ENCODE measurements around the gene CDH3. TPM values are rescaled to one million over a fixed set of nuclear protein-coding genes. Genes with fewer than 3 reads are reported as not detected.

The CDH3 gene
- total RNA-seq: 0.10 TPM in 1 of 2 replicates, not detected in the other
- polyA plus RNA-seq (2012): 0.16 TPM

GRCh38 chr16:68644715-68645493 lies at the start of gene CDH3:
Gene CDH3 (plus strand): TSS chr16:68645310. CDS start chr16:68645380, 70 bp downstream.
- DNase-seq (ENCODE audit: low read depth): peak; percentile 15

GRCh38 chr16:68596266-68596665 lies 48.8 kb upstream of the CDH3 start:
- no peak for DNase-seq (ENCODE audit: low read depth)

DNA sequence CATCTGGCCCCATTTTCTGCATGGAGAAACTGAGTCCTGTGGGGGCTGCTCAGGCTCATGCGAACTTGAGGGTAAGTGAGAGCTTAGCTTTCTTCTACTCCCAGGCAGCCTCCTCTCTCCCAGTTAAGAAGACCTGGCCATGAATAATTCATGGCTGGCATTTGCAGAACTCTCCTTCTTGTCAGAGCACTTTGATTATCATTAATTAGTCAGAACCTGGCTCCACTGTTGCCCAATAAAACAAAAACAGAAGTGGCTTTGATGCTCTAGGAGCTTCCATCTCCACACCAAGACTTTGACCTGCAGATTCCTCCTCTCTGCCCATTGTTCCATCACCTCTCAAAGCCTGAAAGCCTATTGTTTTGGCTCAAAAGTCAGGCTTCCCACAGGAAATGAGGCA lies 45.5 kb upstream of the CDH3 start:
- no peak for DNase-seq (ENCODE audit: low read depth)

GRCh38 chr16:68605746-68606145 lies 39.4 kb upstream of the CDH3 start:
- peak; percentile 8 for DNase-seq (ENCODE audit: low read depth)

DNA sequence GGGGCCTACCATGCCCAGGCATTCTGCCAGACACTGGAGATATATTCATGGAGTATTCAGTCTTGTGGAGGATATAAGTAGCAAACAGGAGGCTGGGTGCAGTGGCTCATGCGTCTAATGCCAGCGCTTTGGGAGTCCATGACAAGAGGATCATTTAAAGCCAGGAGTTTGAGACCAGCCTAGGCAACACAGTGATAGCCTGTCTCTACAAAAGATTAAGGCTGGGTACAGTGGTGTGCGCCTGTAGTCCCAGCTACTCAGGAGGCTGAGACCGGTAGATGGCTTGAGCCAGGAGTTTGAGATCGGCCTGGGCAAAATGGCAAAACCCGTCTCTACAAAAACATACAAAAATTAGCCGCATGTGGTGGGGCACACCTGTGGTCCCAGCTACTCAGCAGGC lies 37.7 kb upstream of the CDH3 start:
- no peak for DNase-seq (ENCODE audit: low read depth)

DNA sequence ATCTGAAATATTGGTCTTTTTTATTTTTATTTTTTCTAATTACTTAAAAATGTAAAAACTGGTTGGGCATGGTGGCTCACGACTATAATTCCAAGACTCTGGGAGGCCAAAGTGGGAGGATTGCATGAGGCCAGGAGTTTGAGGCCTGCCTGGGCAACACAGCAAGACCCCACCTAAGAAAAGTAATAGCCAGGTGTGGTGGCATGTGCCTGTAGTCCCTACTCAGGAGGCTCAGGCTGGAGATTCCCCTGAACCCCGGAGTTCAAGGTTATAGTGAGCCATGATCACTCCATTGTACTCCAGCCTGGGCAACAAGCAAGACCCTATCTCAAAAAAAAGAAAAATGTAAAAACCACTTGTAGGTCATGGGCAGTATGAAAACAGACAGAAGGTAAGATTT lies 36.8 kb upstream of the CDH3 start:
- no peak for DNase-seq (ENCODE audit: low read depth)

- no peak for DNase-seq (ENCODE audit: low read depth)
Measured at GRCh38 chr16:68612996-68613395, 32.1 kb upstream of the CDH3 start.

DNA sequence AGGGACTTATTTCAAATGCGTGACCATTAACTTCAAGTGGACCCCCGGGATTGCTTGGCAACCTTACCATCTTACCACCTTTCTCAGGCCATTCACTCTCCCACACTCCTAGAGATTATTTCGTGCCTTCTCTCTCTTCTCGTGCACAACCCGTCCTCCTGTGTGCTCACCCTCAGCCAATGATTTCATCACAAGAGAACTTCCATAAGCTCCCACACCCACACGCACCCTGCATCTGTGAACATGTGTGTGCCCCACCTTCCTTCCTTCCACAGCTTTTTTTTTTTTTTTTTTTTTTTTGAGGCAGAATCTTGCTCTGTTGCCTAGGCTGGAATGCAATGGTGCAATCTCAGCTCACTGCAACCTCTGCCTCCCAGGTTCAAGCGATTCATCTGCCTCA lies 27.4 kb upstream of the CDH3 start:
- no peak for DNase-seq (ENCODE audit: low read depth)

DNA sequence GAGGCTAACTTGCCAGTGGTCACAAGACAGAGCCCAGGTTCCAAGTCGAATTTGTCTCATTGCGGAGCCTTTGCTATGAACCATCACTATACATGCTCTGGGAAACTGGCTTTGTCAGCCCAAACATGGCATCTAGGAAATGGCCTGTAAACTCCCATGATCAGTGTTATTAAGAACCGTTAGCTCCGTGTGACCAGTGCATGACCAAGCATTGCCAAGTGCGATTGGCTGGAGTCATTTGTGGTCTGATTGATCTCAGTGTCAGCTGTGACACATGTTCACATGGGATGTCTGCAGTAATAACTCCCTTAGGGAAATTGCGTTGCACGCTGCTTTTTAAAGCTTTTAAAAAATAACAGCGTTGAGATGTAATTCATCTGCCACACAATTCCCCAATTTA lies 18.6 kb upstream of the CDH3 start:
- DNase-seq (ENCODE audit: low read depth): peak; percentile 12

DNA sequence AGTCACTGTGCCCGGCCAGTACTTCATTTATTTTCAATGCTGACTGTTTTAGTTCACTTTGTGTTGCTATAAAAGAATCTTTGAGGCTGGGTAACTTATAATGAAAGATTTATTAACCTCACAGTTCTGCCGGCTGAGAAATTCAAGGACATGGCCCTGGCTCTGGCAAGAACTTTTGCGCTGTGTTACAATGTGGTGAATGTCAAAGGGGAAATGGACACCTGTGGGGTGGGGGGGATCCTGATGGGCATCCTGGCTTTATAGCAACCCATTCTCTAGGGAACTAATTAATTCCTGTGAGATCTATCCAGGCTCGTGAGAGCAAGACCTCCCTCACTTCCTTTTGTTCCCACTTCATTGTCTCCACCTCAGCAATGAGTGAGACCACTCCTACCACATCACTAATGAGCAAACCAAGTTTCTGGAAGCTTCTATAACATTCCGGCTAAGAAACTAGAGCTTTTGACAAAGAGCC lies 17.1 kb upstream of the CDH3 start:
- no peak for DNase-seq (ENCODE audit: low read depth)

DNA sequence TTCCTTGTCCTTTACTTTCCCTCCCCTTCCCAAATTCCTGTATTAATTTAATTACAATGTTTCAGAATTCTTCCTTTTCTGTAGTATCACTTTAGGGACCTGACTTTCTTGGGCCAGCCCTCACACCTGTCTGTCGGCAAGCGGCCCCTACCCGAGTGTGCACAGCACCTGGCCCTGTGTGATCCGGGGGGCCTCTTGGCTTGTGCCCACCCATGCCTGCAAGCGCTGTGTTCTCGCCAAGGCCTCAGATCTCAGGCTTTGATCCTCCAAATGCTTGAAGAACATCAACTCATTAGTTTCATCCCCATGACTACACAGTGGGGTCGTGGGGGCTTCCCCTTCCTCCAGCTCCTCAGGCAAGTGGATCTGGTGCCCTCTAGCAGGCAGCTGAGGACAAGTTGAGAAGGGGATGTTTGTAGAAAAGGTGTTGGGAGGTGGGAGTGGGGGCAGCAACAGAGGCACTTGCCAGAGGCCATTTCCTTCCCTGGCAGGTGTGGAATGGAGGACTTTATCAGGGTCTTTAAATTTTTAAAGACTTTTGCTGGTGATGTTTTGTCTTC lies 15.7 kb upstream of the CDH3 start:
- DNase-seq (ENCODE audit: low read depth): no peak

DNA sequence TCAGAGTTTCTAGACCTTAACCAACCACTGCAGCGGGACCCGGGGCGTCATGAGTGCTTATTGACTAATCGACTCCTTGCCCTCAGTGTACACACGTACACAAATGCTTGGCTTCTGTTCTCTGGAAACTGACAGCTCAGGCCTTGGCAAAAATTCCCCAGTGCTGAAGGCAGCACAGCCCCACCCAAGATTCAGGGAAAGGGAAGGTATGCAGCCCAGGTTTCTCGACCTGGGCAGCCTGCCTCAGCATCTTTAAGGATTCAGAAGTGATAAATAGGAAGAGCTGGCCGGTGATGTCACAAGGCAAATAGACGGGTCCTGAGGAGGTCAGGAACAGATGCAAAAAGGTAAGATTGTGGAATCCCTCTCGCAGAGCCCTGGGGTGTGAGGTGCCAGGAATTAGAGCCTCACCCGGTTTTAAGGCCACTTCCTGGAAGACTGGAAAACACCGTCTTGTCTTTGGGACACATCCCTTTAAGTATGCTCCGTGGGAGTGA lies 9.0 kb upstream of the CDH3 start:
- no peak for DNase-seq (ENCODE audit: low read depth)

- DNase-seq (ENCODE audit: low read depth): no peak
Measured at GRCh38 chr16:68636818-68637217, 8.3 kb upstream of the CDH3 start.

GRCh38 chr16:68640972-68641371 lies 4.1 kb upstream of the CDH3 start:
- DNase-seq (ENCODE audit: low read depth): no peak

GRCh38 chr16:68642047-68642435 lies 3.1 kb upstream of the CDH3 start:
- DNase-seq (ENCODE audit: low read depth): no peak

- DNase-seq (ENCODE audit: low read depth): no peak
Measured at GRCh38 chr16:68642436-68643101, 2.5 kb upstream of the CDH3 start.

DNA sequence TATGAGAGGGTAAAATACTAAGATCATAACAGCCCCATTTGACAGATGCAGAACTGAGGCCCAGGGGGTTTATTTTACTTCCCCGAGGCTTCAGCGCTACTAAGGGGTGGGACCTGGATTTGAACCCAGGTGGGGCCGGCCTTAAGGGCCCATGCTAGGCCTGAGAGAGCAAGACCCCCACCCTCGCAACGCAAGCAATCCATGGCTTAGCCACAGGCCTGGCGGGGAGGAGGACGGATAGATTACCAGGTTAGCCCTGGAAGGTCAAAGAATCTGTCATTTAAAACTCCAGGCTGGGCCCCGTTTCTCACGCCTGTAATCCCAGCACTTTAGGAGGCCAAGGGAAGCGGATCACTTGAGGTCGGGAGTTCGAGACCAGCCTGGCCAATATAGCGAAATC lies 1.9 kb upstream of the CDH3 start:
- DNase-seq (ENCODE audit: low read depth): no peak

GRCh38 chr16:68643847-68644246 lies 1.3 kb upstream of the CDH3 start:
- DNase-seq (ENCODE audit: low read depth): no peak

DNA sequence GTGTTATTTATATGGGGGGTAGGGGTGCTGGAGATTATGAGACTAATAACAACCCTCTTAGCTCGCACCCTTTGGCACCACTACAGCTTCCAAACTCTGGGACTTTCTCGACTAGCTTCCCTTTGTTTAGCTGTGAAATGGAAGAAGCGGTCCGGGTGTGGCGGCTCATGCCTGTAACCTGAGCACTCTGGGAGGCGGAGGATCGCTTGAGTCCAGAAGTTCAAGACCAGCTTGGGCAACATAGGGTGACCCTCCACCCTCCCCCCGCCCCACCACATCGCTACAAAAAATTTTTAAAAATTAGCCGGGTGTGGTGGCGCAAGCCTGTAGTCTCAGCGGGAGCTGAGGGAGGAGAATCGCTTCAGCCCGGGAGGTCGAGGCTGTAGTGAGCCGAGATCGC lies 814 bp upstream of the CDH3 start:
- no peak for DNase-seq (ENCODE audit: low read depth)

DNA sequence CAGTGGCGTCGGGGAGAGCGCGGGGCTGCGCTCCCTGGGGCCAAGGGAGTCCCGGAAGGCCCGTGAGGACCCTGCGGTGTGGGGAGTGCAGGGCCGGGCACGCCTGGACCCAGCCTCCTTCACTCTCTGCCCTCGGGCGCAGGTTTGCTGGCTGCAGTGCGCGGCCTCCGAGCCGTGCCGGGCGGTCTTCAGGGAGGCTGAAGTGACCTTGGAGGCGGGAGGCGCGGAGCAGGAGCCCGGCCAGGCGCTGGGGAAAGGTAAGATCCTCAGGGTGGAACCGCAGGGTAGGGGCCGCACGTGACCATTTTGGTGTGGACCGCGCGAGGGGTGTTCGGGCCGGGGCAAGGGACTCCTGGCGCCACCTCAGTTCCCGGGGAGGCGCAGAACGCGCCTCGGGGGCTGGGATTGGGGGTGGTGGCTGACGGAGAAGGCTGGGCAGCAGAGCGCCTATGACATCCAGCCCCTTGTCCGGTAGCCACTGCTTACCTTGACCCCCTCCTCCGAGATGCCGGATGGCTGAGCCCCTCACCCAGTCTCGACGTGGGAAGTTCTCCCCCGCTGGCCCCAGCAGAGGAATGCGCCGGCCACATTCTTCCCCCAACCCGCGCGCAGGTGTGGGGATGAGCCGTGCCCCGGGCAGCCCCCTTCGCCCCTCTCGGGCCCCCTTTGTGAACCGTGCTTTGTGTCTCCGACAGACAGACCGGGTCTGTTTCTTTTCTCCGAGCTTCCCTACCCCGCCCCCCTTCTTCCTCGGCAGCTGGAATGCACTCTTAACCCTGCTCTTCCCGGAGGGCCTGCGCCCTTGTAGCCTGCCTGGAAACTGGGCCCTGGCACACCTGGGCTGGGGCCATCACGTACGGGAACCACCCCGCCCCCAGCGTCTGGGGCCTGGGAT lies 631 bp downstream of the CDH3 start:
- DNase-seq (ENCODE audit: low read depth): no peak

DNA sequence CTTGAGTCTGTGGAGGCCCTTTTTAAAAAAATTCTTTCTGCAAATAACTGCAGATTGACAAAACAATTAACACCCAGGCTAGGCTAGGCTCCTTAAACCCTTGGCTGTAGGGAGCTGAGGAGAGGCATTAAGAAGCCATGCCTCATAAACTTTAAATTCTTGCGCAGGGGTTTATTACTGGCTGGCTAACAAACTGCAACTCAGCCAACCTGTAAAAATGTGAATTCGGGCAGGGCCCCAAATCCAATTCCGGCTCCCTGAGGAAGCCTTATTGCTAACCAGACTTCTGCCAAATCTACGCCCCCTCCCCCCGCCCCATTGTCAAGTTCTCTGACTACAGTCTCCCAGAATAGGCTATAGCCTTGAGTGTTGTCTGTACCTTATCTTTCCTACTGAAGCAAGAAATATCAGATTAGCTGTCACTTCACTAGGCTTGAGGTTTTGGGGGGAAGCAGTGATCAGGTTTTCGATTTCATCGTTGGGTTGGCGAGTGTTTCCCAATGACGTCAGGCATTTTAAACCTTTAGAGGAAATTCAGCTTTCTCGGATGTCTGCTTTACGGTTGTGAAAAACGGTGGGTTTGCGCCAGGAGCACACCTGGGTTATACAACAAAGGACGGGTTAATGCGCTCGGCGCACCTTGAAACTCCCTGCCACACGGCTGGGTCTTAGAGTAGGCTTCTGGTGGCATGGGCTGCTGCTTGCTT lies 2.0 kb downstream of the CDH3 start:
- no peak for DNase-seq (ENCODE audit: low read depth)
